Natural killer cell (primary cell): ENCODE measurements around the gene RCE1. TPM values are rescaled to one million over a fixed set of nuclear protein-coding genes. Genes with fewer than 3 reads are reported as not detected.

Experiments used
- ATAC-seq, 3 donors: fragments of 150-1000 bp in 2 of 3; fragments of 200-7000 bp in 1 of 3; cut with Tn5 transposase; 1 replicate in 1 of 3; 2 replicates in 2 of 3; pipeline ENCODE4 v1.10.0; 2021; ENCODE audit warnings: mild to moderate bottlenecking in 2 of 3, moderate library complexity in 2 of 3
- DNase-seq, 2 donors: peaks; one replicate each; pipeline versions ENCODE4 v3.0.0 to v3.0.0-alpha.2; 2013 to 2021; ENCODE audit warnings: mixed read lengths in 1 of 2
- H3K27ac ChIP-seq: one replicate; pipeline ENCODE4 v1.5.1; 2013; ENCODE audit warnings: mild to moderate bottlenecking, low read length
- H3K27me3 ChIP-seq: one replicate; pipeline ENCODE4 v1.6.1; 2013; ENCODE audit warnings: low read length; ENCODE audit not compliant: control insufficient read depth, insufficient read depth
- H3K36me3 ChIP-seq: one replicate; pipeline ENCODE4 v1.6.1; 2013; ENCODE audit warnings: low read length; ENCODE audit not compliant: control insufficient read depth, insufficient read depth
- H3K4me1 ChIP-seq: one replicate; pipeline ENCODE4 v1.6.1; 2013; ENCODE audit warnings: low read length; ENCODE audit not compliant: control insufficient read depth, insufficient read depth
- H3K4me3 ChIP-seq: one replicate; pipeline ENCODE4 v1.5.1; 2013; ENCODE audit warnings: low read length
- H3K9me3 ChIP-seq: one replicate; pipeline ENCODE4 v1.6.1; 2013; ENCODE audit warnings: low read length; ENCODE audit not compliant: control insufficient read depth, insufficient read depth
- H3K27ac Mint-ChIP-seq, 2 donors: one replicate each; pipeline ENCODE4 v1.8.0; 2022; ENCODE audit warnings: mild to moderate bottlenecking in 2 of 2, mixed read lengths in 2 of 2, moderate library complexity in 1 of 2
- H3K27me3 Mint-ChIP-seq, 2 donors: one replicate each; pipeline ENCODE4 v1.8.0; 2022; ENCODE audit warnings: low read depth in 2 of 2, mixed read lengths in 2 of 2
- H3K36me3 Mint-ChIP-seq: one replicate; pipeline ENCODE4 v1.8.0; 2022; ENCODE audit warnings: mixed read lengths
- H3K4me1 Mint-ChIP-seq, 2 donors: one replicate each; pipeline ENCODE4 v1.8.0; 2022; ENCODE audit warnings: mixed read lengths in 2 of 2
- H3K4me3 Mint-ChIP-seq: one replicate; pipeline ENCODE4 v1.8.0; 2022; ENCODE audit warnings: mild to moderate bottlenecking, moderate library complexity, mixed read lengths
- H3K9me3 Mint-ChIP-seq, 2 donors: one replicate each; pipeline ENCODE4 v1.8.0; 2022; ENCODE audit warnings: mixed read lengths in 2 of 2
- WGBS: methylation state at CpG from one replicate; pipeline ENCODE4 v1.1.7; 2013; ENCODE audit warnings: missing lambda C conversion rate; ENCODE audit not compliant: insufficient coverage; 5-methylcytosine and 5-hydroxymethylcytosine counted together
- intact Hi-C: fragments of 100-400 bp; cut with micrococcal nuclease; formaldehyde crosslinking; loops from one replicate; pipeline ENCODE4 v1.14.2; 2022
- total RNA-seq, 4 donors: library from RNA; stranded (reverse); fragments of 120-200 nt in 1 of 4; gene quantifications; one replicate each; pipeline versions ENCODE4 v1.2.3 to v1.2.4, GENCODE V29; 2013 to 2022
- TF ChIP-seq, protein P1 (sequence below): fragments of 200-600 bp; IDR thresholded peaks from one replicate; pipeline ENCODE4 v1.8.0; 2022; ENCODE audit warnings: antibody characterized with exemption

RCE1 gene
- total RNA-seq, 3 donors from 2014 or later (not counting 1 experiment from before 2014, with no cell fraction given): 41.3 to 47.0 (median 41.7) TPM

- Mint-ChIP-seq H3K4me3 (no peak overlapping the region), H3K36me3 (no peaks in the 10 kb centered on the region), H3K4me1 (peaks cover 5% of the 10 kb centered on the region in 2 donors), H3K27ac (no peak overlapping the region), H3K27me3 (peaks cover 0 to 5% of the 10 kb centered on the region in 2 donors), H3K9me3 (no peaks in the 10 kb centered on the region)
- Histone ChIP-seq H3K27ac (no peak overlapping the region), H3K9me3 (no peaks in the 10 kb centered on the region), H3K4me1 (peaks cover 8% of the 10 kb centered on the region), H3K27me3 (no peaks in the 10 kb centered on the region), H3K4me3 (no peak overlapping the region), H3K36me3 (no peaks in the 10 kb centered on the region)
- intact Hi-C loops: no loop called here
- WGBS: 97% methylated on average over 16 of the region's 16 CpGs
- ATAC-seq (no peak), DNase-seq (no peak)
- TF ChIP-seq, protein P1, sequence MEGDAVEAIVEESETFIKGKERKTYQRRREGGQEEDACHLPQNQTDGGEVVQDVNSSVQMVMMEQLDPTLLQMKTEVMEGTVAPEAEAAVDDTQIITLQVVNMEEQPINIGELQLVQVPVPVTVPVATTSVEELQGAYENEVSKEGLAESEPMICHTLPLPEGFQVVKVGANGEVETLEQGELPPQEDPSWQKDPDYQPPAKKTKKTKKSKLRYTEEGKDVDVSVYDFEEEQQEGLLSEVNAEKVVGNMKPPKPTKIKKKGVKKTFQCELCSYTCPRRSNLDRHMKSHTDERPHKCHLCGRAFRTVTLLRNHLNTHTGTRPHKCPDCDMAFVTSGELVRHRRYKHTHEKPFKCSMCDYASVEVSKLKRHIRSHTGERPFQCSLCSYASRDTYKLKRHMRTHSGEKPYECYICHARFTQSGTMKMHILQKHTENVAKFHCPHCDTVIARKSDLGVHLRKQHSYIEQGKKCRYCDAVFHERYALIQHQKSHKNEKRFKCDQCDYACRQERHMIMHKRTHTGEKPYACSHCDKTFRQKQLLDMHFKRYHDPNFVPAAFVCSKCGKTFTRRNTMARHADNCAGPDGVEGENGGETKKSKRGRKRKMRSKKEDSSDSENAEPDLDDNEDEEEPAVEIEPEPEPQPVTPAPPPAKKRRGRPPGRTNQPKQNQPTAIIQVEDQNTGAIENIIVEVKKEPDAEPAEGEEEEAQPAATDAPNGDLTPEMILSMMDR: no peak
These were observed 26.9 kb downstream of the RCE1 start for GRCh38 chr11:66870131-66870530.

GRCh38 chr11:66870616-66871520 is 27.6 kb downstream of the RCE1 start:
- 96% methylated on average over 39 of the region's 39 CpGs for WGBS

GRCh38 chr11:66871521-66871901 is 28.3 kb downstream of the RCE1 start:
- no peak overlapping the region for H3K27ac ChIP-seq
- Mint-ChIP-seq H3K27ac (no peak overlapping the region), H3K36me3 (no peaks in the 10 kb centered on the region), H3K4me1 (peaks cover 5 to 9% of the 10 kb centered on the region in 2 donors), H3K4me3 (no peak overlapping the region), H3K27me3 (peaks cover 0 to 7% of the 10 kb centered on the region in 2 donors), H3K9me3 (no peaks in the 10 kb centered on the region)
- DNase-seq: no peak
- no peaks in the 10 kb centered on the region for H3K27me3 ChIP-seq
- H3K9me3 ChIP-seq: no peaks in the 10 kb centered on the region
- H3K4me3 ChIP-seq: no peak overlapping the region
- H3K4me1 ChIP-seq: peaks cover 8% of the 10 kb centered on the region
- no peaks in the 10 kb centered on the region for H3K36me3 ChIP-seq
- TF ChIP-seq, protein P1: no peak
- ATAC-seq: no peak
- intact Hi-C loops: no loop called here
- WGBS: 96% methylated on average over 18 of the region's 18 CpGs

More at GRCh38 chr11:66870616-66871520, 27.6 kb downstream of the RCE1 start:
- Histone ChIP-seq H3K27me3 (no peaks in the 10 kb centered on the region), H3K9me3 (no peaks in the 10 kb centered on the region), H3K27ac (no peak overlapping the region), H3K4me1 (peaks cover 8% of the 10 kb centered on the region), H3K36me3 (no peaks in the 10 kb centered on the region), H3K4me3 (no peak overlapping the region)
- H3K4me3 Mint-ChIP-seq: no peak overlapping the region
- DNase-seq (no peak), ATAC-seq (no peak)
- no peak overlapping the region for H3K27ac Mint-ChIP-seq
- intact Hi-C loops: no loop called here
- H3K36me3 Mint-ChIP-seq: no peaks in the 10 kb centered on the region
- H3K9me3 Mint-ChIP-seq: no peaks in the 10 kb centered on the region
- peaks cover 5 to 9% of the 10 kb centered on the region in 2 donors for H3K4me1 Mint-ChIP-seq
- TF ChIP-seq, protein P1: no peak
- peaks cover 0 to 7% of the 10 kb centered on the region in 2 donors for H3K27me3 Mint-ChIP-seq
